Measurements from ENCODE around the gene CACNA1C.
A peak's percentile ranks its signal among the peaks of the same experiment; 100 is the strongest.
"Not testable (repeated sequence)": the region's sequence is repeated elsewhere in the genome, so short reads cannot be mapped to it uniquely, and the experiment has no call there.

The CACNA1C gene

DNA sequence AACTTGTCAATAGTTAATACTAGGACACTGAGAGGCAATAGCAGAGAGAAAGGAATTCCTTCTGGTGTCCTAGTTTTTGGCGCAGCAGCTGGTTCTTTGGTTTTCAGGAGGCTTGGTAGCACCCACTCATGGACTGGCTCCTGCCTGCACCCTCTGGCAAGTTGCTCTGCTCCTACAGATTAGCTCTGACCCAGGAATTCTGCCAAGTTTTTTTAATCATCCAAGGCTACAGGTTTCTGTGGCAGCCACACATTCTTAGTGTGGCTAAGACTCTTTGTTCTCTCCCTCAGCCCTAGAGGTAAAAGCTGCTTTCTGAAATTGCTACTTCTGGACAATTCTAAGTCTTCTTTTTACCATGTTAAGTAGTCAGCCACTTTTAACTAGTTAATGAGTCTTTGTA lies 670.0 kb downstream of the CACNA1C start:
- no peak for DNase-seq
- intact Hi-C loops (cut with DNase I), result no loop called here

DNA sequence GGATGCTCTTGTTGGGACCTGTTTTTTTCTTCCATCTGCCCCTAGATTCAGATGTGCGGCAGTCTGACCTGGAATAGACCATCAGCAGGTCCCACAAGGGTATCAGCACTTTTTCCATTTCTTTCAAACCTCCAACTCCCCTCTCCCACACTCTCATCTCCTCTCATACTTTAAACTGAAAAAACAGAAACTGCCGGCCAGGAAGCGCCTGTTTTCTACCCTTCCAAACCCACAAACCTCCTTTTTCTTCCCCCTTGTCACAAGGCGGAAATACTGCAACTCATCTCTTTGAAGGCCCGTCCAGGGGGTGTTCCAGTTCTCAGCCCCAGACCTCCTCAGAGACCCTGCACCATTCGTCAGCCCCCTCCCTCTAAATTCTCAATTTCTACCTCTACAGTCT lies 679.5 kb downstream of the CACNA1C start:
- no peak for DNase-seq
- intact Hi-C loops (cut with DNase I), result no loop called here

DNA sequence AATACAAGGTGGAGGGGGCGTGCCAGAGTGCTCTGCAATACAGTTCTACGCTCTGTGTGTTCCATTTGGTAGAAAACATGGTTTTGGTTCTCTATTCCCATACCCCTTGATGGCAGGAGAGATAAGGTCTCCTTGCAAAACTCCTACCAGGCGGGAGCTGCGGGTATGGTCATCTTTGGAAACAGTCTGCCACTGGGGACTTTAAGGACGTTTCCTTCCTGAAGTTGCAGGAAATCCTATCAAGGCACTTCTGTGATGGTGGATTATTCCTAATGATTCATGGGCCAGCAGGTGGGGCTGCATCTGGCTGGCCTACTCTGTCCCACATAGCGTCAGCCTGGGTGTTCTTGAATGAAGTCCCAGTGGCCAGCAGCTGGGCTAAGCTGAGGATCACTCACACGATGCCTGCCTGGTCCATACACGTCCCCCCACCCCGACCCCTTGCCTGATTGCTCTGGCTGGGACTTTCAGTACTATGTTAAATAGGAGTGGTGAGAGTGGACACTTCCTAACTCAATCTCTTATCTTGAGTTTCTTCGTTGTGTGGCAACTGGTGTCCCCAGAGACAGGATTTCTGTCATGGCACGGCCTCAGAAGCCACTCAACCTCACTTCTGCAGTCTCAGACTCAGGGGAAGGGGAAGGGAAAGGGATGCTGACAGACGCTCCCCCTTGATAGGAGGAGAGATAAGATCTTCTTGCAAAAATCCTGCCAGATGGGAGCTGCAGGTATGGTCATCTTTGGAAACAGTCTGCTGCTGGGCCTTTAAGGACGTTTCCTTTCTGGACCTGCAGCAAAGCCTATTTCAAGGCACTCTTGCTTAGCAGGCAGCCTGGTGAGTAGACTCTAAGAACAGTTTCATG lies 680.9 kb downstream of the CACNA1C start:
- DNase-seq, result no peak
- intact Hi-C loops (cut with DNase I), result no loop called here

DNA sequence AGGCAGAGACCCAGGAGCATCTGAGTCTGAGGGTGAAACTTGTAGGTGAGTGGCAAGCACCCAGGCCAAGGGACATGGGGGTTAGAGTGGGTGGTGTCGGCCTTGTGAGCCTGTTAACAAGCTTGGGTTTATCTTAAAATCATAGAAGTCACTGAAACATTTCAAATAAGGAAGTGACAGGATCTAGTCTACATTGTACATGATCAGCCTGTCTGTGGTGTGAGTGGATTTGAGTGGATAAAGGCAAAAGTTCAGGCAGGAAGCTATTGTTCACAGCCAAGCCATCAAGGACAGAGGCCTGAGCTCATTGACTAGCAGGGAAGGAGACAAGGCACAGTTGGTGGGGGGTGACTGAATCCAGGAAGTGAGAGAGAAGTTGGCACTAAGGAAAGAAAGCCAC lies 682.6 kb downstream of the CACNA1C start:
- intact Hi-C loops (cut with DNase I), result no loop called here
- DNase-seq, result no peak

DNA sequence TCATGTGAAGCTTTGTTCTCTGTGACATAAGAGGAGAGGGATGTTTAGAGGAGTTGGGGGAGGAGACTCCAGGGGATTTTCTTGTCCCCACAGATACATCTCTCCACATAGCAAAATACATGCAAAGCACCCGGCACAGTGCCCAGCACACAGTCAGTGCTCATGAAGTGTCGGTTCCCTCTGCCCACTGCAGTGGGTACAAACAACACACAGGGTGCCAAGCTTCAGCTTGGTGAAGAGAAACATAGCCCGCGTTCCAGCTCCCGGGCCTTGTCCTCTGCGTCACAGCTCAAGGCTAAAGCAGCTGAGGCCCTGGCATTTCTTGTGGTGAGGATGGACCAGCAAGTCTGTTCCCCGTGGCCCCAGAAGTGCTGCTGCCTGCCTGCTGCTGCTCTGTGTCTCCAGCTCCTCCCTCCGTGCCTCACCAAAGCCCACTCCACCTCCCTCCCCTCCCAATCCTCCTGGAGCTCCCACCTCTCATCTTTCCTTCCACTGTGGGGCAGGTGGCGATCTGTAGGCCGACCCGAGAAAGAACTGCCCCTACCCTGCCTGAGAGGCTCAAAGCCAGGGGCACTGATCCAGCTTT lies 685.0 kb downstream of the CACNA1C start:
- DNase-seq, result no peak
- intact Hi-C loops (cut with DNase I), result no loop called here

DNA sequence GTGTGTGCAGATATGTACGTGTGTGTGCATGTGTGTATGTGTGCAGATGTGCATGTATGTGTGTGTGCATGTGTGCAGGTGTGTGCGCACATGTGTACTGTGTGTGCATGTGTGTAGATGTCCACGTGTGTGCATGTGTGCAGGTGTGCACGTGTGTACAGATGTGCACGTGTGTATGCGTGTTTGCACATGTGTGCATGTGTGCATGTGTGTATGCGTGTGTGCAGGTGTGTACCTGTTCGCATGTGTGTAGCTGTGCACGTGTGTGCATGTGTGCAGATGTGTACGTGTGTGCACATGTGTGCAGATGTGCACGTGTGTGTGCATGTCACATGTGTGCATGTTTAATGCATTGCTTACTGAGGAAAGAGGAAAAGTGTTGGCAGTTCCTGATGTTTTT lies 686.3 kb downstream of the CACNA1C start:
- no peak for DNase-seq
- intact Hi-C loops (cut with DNase I), result no loop called here

DNA sequence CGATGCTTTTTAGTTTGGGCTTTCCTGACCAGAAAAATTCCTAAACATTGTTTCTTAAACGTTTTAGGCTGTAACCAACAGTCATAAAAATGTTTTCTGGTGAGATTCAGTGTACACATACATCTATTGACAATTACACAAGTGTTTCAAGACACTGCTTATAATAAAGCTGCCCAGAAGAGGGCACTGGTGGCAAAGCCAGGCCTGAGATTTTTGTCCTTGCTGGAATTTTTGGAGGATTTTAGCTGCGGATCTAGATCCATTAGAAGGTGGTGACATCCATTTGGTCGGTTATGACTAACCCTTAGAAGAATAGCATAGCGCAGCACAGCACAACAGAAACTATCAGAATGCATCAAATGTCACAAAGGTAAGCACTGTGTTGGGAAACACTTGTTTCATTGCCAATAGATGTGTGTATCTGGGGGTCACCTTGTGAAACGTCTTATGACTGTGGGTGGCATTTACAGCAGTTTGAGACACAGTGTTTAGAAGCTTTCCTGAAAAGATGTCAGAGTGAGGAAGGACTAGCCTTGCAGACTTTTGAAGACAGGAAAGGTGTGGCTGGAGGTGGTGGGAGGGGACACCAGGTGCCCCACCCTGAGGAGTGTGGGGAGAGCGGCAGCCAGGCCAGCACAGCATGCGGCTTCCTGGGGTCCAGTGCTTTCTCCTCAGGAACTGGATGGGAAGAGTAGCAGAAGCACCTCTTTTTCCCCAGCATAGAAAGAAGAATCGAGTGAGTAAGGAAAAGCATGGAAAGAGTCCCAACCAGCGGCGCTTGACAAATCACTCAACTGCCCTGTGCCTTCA lies 687.2 kb downstream of the CACNA1C start:
- peak in 27 of 42 donors; percentile 13 to 68 (median 40) for DNase-seq
- intact Hi-C loops (cut with DNase I), result no loop called here

DNA sequence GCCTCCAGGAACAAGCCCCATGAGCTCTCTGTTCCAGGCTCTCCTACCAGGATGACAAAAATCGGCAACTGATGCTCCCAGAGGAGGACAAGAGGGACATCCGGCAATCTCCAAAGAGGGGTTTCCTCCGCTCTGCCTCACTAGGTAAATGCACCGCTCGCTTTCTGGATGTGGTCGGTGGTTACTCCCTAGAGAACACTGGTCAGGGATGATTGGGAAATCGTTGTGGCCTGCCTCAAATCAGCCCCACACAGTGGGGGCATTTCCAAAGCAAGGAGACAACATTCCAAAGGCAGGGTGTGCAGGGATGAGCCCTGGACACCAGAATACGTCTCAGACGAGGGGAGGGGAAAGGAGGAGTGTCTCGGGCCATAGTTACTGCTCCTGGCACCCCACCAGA lies 689.2 kb downstream of the CACNA1C start:
- intact Hi-C loops (cut with DNase I); DNase-seq: not testable (repeated sequence)

DNA sequence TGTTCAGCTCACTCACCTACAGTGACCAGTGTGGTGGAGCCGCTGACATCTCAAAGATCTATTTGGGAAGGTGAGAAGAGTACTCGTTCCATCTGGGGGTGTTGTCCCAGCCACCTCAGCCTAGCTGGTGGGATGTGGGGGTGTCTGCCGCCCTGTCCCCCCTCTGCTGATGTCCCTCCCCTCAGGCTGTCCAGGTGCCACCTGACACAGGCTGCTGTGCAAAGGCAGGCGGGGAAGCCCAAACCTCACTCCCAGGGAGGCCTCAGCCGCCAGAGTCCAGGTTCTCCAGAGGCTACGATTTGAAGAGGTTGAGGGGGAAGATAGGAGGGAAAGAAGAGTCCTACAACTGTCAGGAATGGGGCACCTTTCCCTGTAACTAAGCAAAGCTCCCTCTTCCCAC lies 690.7 kb downstream of the CACNA1C start:
- no peak for DNase-seq
- intact Hi-C loops (cut with DNase I), result no loop called here

DNA sequence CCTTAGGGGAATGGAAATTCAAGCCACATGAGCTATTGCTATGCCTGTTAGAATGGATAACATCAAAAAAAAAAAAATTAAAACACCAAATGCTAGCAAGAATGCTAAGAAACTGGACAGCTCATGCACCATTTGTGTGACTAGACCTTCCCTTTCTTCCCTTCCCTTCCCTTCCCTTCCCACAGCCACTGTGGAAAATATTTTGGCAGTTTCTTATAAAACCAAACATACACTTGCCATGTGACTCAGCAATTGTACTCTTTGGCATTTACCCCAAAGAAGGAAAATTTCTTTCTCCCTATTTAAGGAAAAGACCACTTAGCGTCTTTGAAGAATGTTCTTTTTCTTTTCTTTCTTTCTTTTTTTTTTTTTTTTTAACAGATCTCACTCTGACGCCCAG lies 692.9 kb downstream of the CACNA1C start:
- intact Hi-C loops (cut with DNase I), result no loop called here
- no peak for DNase-seq

Data from head of caudate nucleus (tissue), 42 donors.